GM12878 (cell line): Measurements from ENCODE around the gene INSRR. TPM values are rescaled to one million over a fixed set of nuclear protein-coding genes. Genes with fewer than 3 reads are reported as not detected.

Experiments
- CBX3 ChIP-seq: fragments of 200-600 bp; sonication (generic); IDR thresholded peaks from 2 replicates; pipeline ENCODE4 v1.6.1; 2016; ENCODE audit warnings: low read depth, borderline replicate concordance
- CHD2 ChIP-seq: IDR thresholded peaks from 2 replicates; pipeline ENCODE4 v1.6.1; 2011; ENCODE audit warnings: low read depth, low read length, improper control_type of control experiment, borderline replicate concordance
- ESRRA ChIP-seq: IDR thresholded peaks from 2 replicates; pipeline ENCODE4 v1.6.1; 2012; ENCODE audit warnings: mild to moderate bottlenecking, low read length, improper control_type of control experiment
- FOS ChIP-seq: IDR thresholded peaks from 3 replicates; pipeline ENCODE4 v1.6.1; 2011; ENCODE audit warnings: borderline replicate concordance; ENCODE audit not compliant: insufficient read length; ENCODE audit errors: extremely low read depth
- GATAD2B ChIP-seq: fragments of 450-650 bp; conservative IDR thresholded peaks from 2 replicates; pipeline ENCODE4 v1.6.1; 2017; ENCODE audit warnings: low read depth, mild to moderate bottlenecking, moderate library complexity
- IKZF1 ChIP-seq: fragments of 450-650 bp; conservative IDR thresholded peaks from 2 replicates; pipeline ENCODE4 v1.6.1; 2017; ENCODE audit warnings: antibody characterized with exemption, mild to moderate bottlenecking
- MEF2A ChIP-seq: IDR thresholded peaks from 2 replicates; pipeline ENCODE4 v1.6.1; 2011; ENCODE audit warnings: low read depth, mild to moderate bottlenecking, low read length, moderate library complexity; ENCODE audit not compliant: insufficient read depth
- NFIC ChIP-seq: IDR thresholded peaks from 2 replicates; pipeline ENCODE4 v1.6.1; 2012; ENCODE audit warnings: low read depth, mild to moderate bottlenecking, inconsistent platforms, low read length, moderate library complexity
- PML ChIP-seq: IDR thresholded peaks from 2 replicates; pipeline ENCODE4 v1.6.1; 2012; ENCODE audit warnings: low read length, inconsistent platforms
- RAD51 ChIP-seq: fragments of 450-650 bp; IDR thresholded peaks from 2 replicates; pipeline ENCODE4 v1.6.1; 2016; ENCODE audit warnings: moderate library complexity, mild to moderate bottlenecking, inconsistent platforms
- SMAD5 ChIP-seq: IDR thresholded peaks from 2 replicates; pipeline ENCODE4 v1.6.1; 2016; ENCODE audit warnings: antibody characterized with exemption, low read depth
- TCF7 ChIP-seq: IDR thresholded peaks from 2 replicates; pipeline ENCODE4 v1.6.1; 2014; ENCODE audit warnings: antibody characterized with exemption, borderline replicate concordance
- polyA plus RNA-seq, 11 experiments: library from polyadenylated mRNA; depleted of rRNA in 4 of 11; unstranded in 6 of 11; stranded (reverse) in 5 of 11; fragments of >200 nt; fragmentation: Nextera tagmentation in 4 of 11; fragmentation: Illumina TruSeq in 1 of 11; extraction: Ambion mirVana in 4 of 11; extraction: Trizol in 1 of 11; gene quantifications; 1 replicate in 1 of 11; 2 replicates in 10 of 11; pipeline versions ENCODE4 v1.2.1 to v1.2.3, GENCODE V29; 2011 to 2016; ENCODE audit warnings: inconsistent platforms in 2 of 11, missing spikeins in 2 of 11, low read depth in 1 of 11
- total RNA-seq, 4 experiments: library from RNA; depleted of rRNA in 3 of 4; stranded (reverse); fragments of >200 nt in 3 of 4; fragmentation: Illumina TruSeq in 1 of 4; extraction: Trizol in 1 of 4; gene quantifications; 2 replicates each; pipeline versions ENCODE4 v1.2.1 to v1.2.3, GENCODE V29; 2013 to 2021
- TF ChIP-seq, protein P1 (sequence below): fragments of 450-650 bp; IDR thresholded peaks from 2 replicates; pipeline ENCODE4 v1.6.1; 2017; ENCODE audit warnings: mild to moderate bottlenecking, low read depth, inconsistent platforms; ENCODE audit not compliant: poor library complexity, severe bottlenecking
- TF ChIP-seq, protein P2 (sequence below): IDR thresholded peaks from 2 replicates; pipeline ENCODE4 v1.6.1; 2012; ENCODE audit warnings: low read depth, low read length, improper control_type of control experiment
- TF ChIP-seq, protein P3 (sequence below): fragments of 450-650 bp; IDR thresholded peaks from 2 replicates; pipeline ENCODE4 v1.6.1; 2017; ENCODE audit warnings: borderline replicate concordance
- TF ChIP-seq, protein P4 (sequence below): fragments of 450-650 bp; IDR thresholded peaks from 2 replicates; pipeline ENCODE4 v1.6.1; 2017; ENCODE audit warnings: antibody characterized with exemption, mild to moderate bottlenecking, moderate library complexity
- TF ChIP-seq, protein P5 (sequence below): fragments of 150-350 bp; IDR thresholded peaks from 2 replicates; pipeline ENCODE4 v1.6.1; 2014; ENCODE audit warnings: mild to moderate bottlenecking, low read depth, low read length
- TF ChIP-seq, protein P6 (sequence below): IDR thresholded peaks from 2 replicates; pipeline ENCODE4 v1.6.1; 2011; ENCODE audit warnings: borderline replicate concordance, low read depth, mild to moderate bottlenecking, moderate library complexity, low read length; ENCODE audit not compliant: insufficient read depth, poor library complexity, severe bottlenecking

The INSRR gene
- total and polyA plus RNA-seq, 10 of the 15 experiments (the other 5 are each of a cell fraction or from before 2014, with no cell fraction given) = 0.01 TPM; not detected in 9

DNA sequence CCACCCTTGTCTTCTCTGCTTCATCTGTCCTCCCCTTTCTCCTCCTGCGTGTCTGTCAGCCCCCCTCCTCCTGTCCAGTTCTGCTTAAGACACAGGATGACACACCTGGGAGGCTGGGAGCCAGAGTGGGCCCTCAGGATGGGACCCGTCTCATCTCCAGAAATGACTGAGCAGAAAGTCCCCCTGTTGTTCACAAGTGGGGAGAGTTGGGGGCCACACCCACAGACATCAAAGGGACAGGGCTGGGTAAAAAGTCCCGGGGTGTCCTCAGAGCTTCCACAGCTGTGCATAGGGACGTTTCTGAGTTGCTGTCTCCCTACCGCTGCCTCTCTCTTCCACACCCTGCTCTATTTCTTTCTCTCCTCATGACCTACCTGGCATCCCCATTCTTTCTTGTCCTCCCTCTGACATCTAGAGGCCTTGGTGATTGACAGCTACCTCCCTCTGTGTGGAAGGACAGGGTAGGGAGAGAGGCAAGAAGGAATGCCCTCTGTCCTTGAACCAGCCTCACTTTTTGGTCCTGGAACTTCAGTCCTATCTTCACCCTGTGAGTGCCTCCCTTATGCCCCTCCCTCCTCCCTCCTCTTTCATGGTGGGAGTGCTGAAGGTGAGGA, 22.8 kb downstream of the INSRR start (continued):
- TF ChIP-seq, protein P1, sequence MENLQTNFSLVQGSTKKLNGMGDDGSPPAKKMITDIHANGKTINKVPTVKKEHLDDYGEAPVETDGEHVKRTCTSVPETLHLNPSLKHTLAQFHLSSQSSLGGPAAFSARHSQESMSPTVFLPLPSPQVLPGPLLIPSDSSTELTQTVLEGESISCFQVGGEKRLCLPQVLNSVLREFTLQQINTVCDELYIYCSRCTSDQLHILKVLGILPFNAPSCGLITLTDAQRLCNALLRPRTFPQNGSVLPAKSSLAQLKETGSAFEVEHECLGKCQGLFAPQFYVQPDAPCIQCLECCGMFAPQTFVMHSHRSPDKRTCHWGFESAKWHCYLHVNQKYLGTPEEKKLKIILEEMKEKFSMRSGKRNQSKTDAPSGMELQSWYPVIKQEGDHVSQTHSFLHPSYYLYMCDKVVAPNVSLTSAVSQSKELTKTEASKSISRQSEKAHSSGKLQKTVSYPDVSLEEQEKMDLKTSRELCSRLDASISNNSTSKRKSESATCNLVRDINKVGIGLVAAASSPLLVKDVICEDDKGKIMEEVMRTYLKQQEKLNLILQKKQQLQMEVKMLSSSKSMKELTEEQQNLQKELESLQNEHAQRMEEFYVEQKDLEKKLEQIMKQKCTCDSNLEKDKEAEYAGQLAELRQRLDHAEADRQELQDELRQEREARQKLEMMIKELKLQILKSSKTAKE = peak; percentile 57
- TF ChIP-seq FOS = no peak
- peak; percentile 71; the same call in 1 of the 2 replicates for TF ChIP-seq GATAD2B
- no peak for TF ChIP-seq PML
- TF ChIP-seq, protein P2, sequence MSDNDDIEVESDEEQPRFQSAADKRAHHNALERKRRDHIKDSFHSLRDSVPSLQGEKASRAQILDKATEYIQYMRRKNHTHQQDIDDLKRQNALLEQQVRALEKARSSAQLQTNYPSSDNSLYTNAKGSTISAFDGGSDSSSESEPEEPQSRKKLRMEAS = no peak
- TF ChIP-seq, protein P3, sequence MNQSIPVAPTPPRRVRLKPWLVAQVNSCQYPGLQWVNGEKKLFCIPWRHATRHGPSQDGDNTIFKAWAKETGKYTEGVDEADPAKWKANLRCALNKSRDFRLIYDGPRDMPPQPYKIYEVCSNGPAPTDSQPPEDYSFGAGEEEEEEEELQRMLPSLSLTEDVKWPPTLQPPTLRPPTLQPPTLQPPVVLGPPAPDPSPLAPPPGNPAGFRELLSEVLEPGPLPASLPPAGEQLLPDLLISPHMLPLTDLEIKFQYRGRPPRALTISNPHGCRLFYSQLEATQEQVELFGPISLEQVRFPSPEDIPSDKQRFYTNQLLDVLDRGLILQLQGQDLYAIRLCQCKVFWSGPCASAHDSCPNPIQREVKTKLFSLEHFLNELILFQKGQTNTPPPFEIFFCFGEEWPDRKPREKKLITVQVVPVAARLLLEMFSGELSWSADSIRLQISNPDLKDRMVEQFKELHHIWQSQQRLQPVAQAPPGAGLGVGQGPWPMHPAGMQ = no peak
- TF ChIP-seq CBX3 = no peak
- TF ChIP-seq SMAD5 = no peak
- TF ChIP-seq MEF2A = peak; percentile 42
- no peak for TF ChIP-seq ESRRA
- peak; percentile 88 for TF ChIP-seq IKZF1
- TF ChIP-seq CHD2 = no peak
- TF ChIP-seq, protein P4, sequence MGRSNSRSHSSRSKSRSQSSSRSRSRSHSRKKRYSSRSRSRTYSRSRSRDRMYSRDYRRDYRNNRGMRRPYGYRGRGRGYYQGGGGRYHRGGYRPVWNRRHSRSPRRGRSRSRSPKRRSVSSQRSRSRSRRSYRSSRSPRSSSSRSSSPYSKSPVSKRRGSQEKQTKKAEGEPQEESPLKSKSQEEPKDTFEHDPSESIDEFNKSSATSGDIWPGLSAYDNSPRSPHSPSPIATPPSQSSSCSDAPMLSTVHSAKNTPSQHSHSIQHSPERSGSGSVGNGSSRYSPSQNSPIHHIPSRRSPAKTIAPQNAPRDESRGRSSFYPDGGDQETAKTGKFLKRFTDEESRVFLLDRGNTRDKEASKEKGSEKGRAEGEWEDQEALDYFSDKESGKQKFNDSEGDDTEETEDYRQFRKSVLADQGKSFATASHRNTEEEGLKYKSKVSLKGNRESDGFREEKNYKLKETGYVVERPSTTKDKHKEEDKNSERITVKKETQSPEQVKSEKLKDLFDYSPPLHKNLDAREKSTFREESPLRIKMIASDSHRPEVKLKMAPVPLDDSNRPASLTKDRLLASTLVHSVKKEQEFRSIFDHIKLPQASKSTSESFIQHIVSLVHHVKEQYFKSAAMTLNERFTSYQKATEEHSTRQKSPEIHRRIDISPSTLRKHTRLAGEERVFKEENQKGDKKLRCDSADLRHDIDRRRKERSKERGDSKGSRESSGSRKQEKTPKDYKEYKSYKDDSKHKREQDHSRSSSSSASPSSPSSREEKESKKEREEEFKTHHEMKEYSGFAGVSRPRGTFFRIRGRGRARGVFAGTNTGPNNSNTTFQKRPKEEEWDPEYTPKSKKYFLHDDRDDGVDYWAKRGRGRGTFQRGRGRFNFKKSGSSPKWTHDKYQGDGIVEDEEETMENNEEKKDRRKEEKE = no peak
- TF ChIP-seq RAD51 = no peak
- TF ChIP-seq, protein P5, sequence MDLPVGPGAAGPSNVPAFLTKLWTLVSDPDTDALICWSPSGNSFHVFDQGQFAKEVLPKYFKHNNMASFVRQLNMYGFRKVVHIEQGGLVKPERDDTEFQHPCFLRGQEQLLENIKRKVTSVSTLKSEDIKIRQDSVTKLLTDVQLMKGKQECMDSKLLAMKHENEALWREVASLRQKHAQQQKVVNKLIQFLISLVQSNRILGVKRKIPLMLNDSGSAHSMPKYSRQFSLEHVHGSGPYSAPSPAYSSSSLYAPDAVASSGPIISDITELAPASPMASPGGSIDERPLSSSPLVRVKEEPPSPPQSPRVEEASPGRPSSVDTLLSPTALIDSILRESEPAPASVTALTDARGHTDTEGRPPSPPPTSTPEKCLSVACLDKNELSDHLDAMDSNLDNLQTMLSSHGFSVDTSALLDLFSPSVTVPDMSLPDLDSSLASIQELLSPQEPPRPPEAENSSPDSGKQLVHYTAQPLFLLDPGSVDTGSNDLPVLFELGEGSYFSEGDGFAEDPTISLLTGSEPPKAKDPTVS = no peak
- peak; percentile 84 for TF ChIP-seq NFIC
- peak; percentile 98 for TF ChIP-seq TCF7
- TF ChIP-seq, protein P6, sequence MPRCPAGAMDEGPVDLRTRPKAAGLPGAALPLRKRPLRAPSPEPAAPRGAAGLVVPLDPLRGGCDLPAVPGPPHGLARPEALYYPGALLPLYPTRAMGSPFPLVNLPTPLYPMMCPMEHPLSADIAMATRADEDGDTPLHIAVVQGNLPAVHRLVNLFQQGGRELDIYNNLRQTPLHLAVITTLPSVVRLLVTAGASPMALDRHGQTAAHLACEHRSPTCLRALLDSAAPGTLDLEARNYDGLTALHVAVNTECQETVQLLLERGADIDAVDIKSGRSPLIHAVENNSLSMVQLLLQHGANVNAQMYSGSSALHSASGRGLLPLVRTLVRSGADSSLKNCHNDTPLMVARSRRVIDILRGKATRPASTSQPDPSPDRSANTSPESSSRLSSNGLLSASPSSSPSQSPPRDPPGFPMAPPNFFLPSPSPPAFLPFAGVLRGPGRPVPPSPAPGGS = peak; percentile 70
